ENCODE data around the gene KIAA0040. TPM values are rescaled to one million over a fixed set of nuclear protein-coding genes. Genes with fewer than 3 reads are reported as not detected.

The KIAA0040 gene
- total and polyA plus RNA-seq, 3 donors from 2014 or later = 5.8 to 10.3 (median 8.2) TPM

DNA sequence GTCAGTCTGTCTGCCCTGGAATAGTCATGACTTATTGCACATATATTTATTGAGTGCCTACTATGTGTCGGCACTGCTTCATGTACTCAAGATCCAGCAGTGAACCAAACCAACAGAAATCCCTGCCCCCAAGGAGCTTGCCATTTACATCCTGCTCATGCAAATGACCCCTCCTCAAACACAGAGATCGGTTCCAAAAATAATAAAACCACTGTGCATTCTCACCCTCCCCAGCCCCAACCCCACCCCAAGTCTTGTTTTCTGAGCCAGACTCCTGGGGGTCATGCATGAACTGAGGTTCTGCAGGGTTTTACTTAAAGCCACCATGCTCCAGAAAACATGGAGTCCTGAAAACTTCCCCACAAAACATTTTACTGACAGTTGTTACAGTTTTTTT is 61.9 kb downstream of the KIAA0040 start:
- peaks cover 8% of the 10 kb centered on the region for H3K4me1 ChIP-seq
- no peak for DNase-seq
- H3K36me3 ChIP-seq (ENCODE audit: low read depth, missing control alignments) = no peaks in the 10 kb centered on the region
- TF ChIP-seq POLR2A (IDR thresholded peaks at IDR 0.05) = no peak
- 77 to 93% methylated on average over 2 of the region's 2 CpGs for WGBS, 2 donors
- no peaks in the 10 kb centered on the region for H3K27me3 ChIP-seq
- intact Hi-C loops (cut with DNase I; ENCODE audit: low total_unique reads) = no loop called here
- H3K27ac ChIP-seq = no peak overlapping the region
- H3K9me3 ChIP-seq = no peaks in the 10 kb centered on the region
- H3K4me3 ChIP-seq = no peak overlapping the region

- H3K4me1 ChIP-seq = peaks cover 8% of the 10 kb centered on the region
- no peak for DNase-seq
- H3K27ac ChIP-seq = no peak overlapping the region
- no peaks in the 10 kb centered on the region for H3K9me3 ChIP-seq
- no peaks in the 10 kb centered on the region for H3K27me3 ChIP-seq
- intact Hi-C loops (cut with DNase I; ENCODE audit: low total_unique reads) = no loop called here
- 66 to 69% methylated on average over 5 of the region's 5 CpGs for WGBS, 2 donors
- no peaks in the 10 kb centered on the region for H3K36me3 ChIP-seq (ENCODE audit: low read depth, missing control alignments)
- TF ChIP-seq POLR2A (IDR thresholded peaks at IDR 0.05) = no peak
- TF ChIP-seq, protein P1, sequence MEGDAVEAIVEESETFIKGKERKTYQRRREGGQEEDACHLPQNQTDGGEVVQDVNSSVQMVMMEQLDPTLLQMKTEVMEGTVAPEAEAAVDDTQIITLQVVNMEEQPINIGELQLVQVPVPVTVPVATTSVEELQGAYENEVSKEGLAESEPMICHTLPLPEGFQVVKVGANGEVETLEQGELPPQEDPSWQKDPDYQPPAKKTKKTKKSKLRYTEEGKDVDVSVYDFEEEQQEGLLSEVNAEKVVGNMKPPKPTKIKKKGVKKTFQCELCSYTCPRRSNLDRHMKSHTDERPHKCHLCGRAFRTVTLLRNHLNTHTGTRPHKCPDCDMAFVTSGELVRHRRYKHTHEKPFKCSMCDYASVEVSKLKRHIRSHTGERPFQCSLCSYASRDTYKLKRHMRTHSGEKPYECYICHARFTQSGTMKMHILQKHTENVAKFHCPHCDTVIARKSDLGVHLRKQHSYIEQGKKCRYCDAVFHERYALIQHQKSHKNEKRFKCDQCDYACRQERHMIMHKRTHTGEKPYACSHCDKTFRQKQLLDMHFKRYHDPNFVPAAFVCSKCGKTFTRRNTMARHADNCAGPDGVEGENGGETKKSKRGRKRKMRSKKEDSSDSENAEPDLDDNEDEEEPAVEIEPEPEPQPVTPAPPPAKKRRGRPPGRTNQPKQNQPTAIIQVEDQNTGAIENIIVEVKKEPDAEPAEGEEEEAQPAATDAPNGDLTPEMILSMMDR (IDR thresholded peaks at IDR 0.05) = no peak
- no peak overlapping the region for H3K4me3 ChIP-seq
Observed at GRCh38 chr1:175129997-175130648, 62.5 kb downstream of the KIAA0040 start.

GRCh38 chr1:175129644-175129996 is 63.0 kb downstream of the KIAA0040 start:
- H3K4me1 ChIP-seq = peaks cover 8% of the 10 kb centered on the region
- H3K27me3 ChIP-seq = no peaks in the 10 kb centered on the region
- no peaks in the 10 kb centered on the region for H3K9me3 ChIP-seq
- no peak for TF ChIP-seq POLR2A (IDR thresholded peaks at IDR 0.05)
- TF ChIP-seq, protein P1 (IDR thresholded peaks at IDR 0.05) = no peak
- no peak overlapping the region for H3K27ac ChIP-seq
- DNase-seq = no peak
- WGBS, 2 donors = 86 to 93% methylated on average over 2 of the region's 2 CpGs
- H3K36me3 ChIP-seq (ENCODE audit: low read depth, missing control alignments) = no peaks in the 10 kb centered on the region
- no peak overlapping the region for H3K4me3 ChIP-seq
- intact Hi-C loops (cut with DNase I; ENCODE audit: low total_unique reads) = no loop called here

DNA sequence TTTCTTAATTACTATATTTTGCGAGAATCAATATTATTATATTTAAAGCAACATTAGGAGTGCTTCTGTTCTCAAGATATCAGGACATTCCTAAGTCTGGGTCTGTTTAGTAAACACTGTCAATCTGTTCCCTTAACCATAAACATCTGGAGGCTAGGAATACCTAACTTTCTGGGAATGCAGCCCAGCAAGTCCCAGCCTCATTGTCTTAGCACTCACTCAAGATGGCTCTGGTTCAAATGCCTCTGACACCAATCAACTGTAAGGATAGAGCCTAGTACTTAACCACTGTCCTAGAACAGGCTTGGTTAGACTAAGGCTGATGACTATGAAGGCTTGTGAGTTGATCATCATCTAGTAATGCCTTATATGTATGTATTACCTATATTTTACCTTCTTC is 63.4 kb downstream of the KIAA0040 start:
- Histone ChIP-seq H3K4me1 (peaks cover 8% of the 10 kb centered on the region), H3K27ac (no peak overlapping the region), H3K9me3 (no peaks in the 10 kb centered on the region), H3K27me3 (no peaks in the 10 kb centered on the region), H3K4me3 (no peak overlapping the region), H3K36me3 (ENCODE audit: low read depth, missing control alignments) (no peaks in the 10 kb centered on the region)
- WGBS, 2 donors = 66 to 81% methylated on average over 1 of the region's 1 CpG
- no peak for TF ChIP-seq POLR2A (IDR thresholded peaks at IDR 0.05)
- TF ChIP-seq, protein P1 (IDR thresholded peaks at IDR 0.05) = no peak
- DNase-seq = no peak
- intact Hi-C loops (cut with DNase I; ENCODE audit: low total_unique reads) = no loop called here

DNA sequence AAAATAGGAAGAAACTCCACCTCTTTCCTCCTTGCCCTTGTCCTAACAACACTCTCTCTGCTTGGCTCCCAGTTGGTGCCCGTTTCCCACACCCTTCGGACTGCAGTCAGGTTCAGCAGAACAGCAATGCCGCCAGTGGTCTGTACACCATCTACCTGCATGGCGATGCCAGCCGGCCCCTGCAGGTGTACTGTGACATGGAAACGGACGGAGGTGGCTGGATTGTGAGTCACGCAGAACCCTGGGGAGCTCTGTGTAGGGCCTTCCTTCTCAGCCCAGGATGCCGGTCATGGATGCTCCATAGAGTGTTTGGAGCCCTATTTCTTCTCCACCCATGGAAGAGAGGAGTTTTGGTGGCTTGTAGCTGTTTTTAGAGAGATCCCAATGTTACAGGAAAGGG is 64.1 kb downstream of the KIAA0040 start:
- H3K27ac ChIP-seq = no peak overlapping the region
- 90 to 95% methylated on average over 8 to 9 of the region's 9 CpGs for WGBS, 2 donors
- H3K9me3 ChIP-seq = no peaks in the 10 kb centered on the region
- TF ChIP-seq, protein P1 (IDR thresholded peaks at IDR 0.05) = no peak
- TF ChIP-seq POLR2A (IDR thresholded peaks at IDR 0.05) = no peak
- intact Hi-C loops (cut with DNase I; ENCODE audit: low total_unique reads) = no loop called here
- DNase-seq = no peak
- no peaks in the 10 kb centered on the region for H3K27me3 ChIP-seq
- no peak overlapping the region for H3K4me3 ChIP-seq
- H3K4me1 ChIP-seq = peaks cover 8% of the 10 kb centered on the region
- no peaks in the 10 kb centered on the region for H3K36me3 ChIP-seq (ENCODE audit: low read depth, missing control alignments)
